Spleen (tissue), 11 donors: ENCODE results near the gene S100B. TPM values are rescaled to one million over a fixed set of nuclear protein-coding genes. Genes with fewer than 3 reads are reported as not detected.

ENCODE experiments used
- DNase-seq: peaks from one replicate; pipeline ENCODE4 v3.0.0-alpha.2; 2020
- H3K27ac ChIP-seq, 8 donors: fragments of 200-600 bp; sonication (generic) in 7 of 8; 1 replicate in 4 of 8; 2 replicates in 4 of 8; pipeline versions ENCODE4 v1.5.0 to v1.8.0; 2016 to 2021; ENCODE audit warnings: inconsistent platforms in 4 of 8, mild to moderate bottlenecking in 4 of 8, moderate library complexity in 1 of 8
- H3K27me3 ChIP-seq, 7 donors: fragments of 200-600 bp; sonication (generic) in 6 of 7; replicated peaks in 1 of 7; 1 replicate in 4 of 7; 2 replicates in 3 of 7; pipeline versions ENCODE4 v1.5.0 to v1.8.0; 2016 to 2021; ENCODE audit warnings: inconsistent platforms in 3 of 7, mild to moderate bottlenecking in 1 of 7
- H3K36me3 ChIP-seq, 6 donors: fragments of 200-600 bp; sonication (generic) in 5 of 6; 1 replicate in 4 of 6; 2 replicates in 2 of 6; pipeline versions ENCODE4 v1.5.0 to v1.8.0; 2016 to 2021; ENCODE audit warnings: inconsistent platforms in 2 of 6
- H3K4me1 ChIP-seq, 6 donors: fragments of 200-600 bp; sonication (generic) in 5 of 6; 1 replicate in 3 of 6; 2 replicates in 3 of 6; pipeline versions ENCODE4 v1.5.0 to v1.8.0; 2016 to 2021; ENCODE audit warnings: inconsistent platforms in 3 of 6
- H3K4me3 ChIP-seq, 8 donors: fragments of 200-600 bp; sonication (generic) in 7 of 8; 1 replicate in 4 of 8; 2 replicates in 4 of 8; pipeline versions ENCODE4 v1.5.0 to v1.8.0; 2016 to 2021; ENCODE audit warnings: inconsistent platforms in 4 of 8, mild to moderate bottlenecking in 4 of 8, moderate library complexity in 2 of 8
- H3K9me3 ChIP-seq, 8 donors: fragments of 200-600 bp; sonication (generic) in 7 of 8; 1 replicate in 4 of 8; 2 replicates in 4 of 8; pipeline versions ENCODE4 v1.5.0 to v1.8.0; 2016 to 2021; ENCODE audit warnings: inconsistent platforms in 4 of 8
- CTCF ChIP-seq, 11 experiments: fragments of 200-600 bp in 7 of 11; fragments of 450-650 bp in 4 of 11; sonication (generic) in 4 of 11; IDR thresholded peaks in 8 of 11; conservative IDR thresholded peaks in 3 of 11; 1 replicate in 7 of 11; 2 replicates in 4 of 11; pipeline versions ENCODE4 v1.4.0 to v1.8.0; 2016 to 2021; ENCODE audit warnings: antibody characterized with exemption in 11 of 11, inconsistent platforms in 4 of 11, mild to moderate bottlenecking in 1 of 11
- POLR2A ChIP-seq, 3 donors: fragments of 450-650 bp; IDR thresholded peaks; one replicate each; pipeline ENCODE4 v1.5.1; 2017; ENCODE audit warnings: antibody characterized with exemption in 3 of 3, mild to moderate bottlenecking in 1 of 3
- POLR2AphosphoS5 ChIP-seq, 3 donors: sonication (generic); formaldehyde crosslinking; IDR thresholded peaks; one replicate each; pipeline ENCODE4 v1.5.1; 2017; ENCODE audit warnings: antibody characterized with exemption in 3 of 3
- WGBS, 5 donors: extraction: QIAGEN DNeasy Blood & Tissue Kit in 3 of 5; methylation state at CpG; one replicate each; pipeline versions ENCODE4 v1.1.5 to v1.1.7; 2013 to 2018; 5-methylcytosine and 5-hydroxymethylcytosine counted together
- intact Hi-C: fragments of 100-400 bp; cut with DNase I; formaldehyde crosslinking; loops from one replicate; pipeline ENCODE4 v1.15.0; 2023; ENCODE audit warnings: low total_unique reads
- polyA plus RNA-seq, 3 donors: library from polyadenylated mRNA; stranded (reverse); fragments of 200-250 nt; gene quantifications; one replicate each; pipeline ENCODE4 v1.2.1, GENCODE V29; 2013
- total RNA-seq, 7 donors: library from RNA; depleted of rRNA in 3 of 7; stranded (reverse); fragments of >200 nt in 3 of 7; fragmentation: NEBNext Ultra II Directional in 4 of 7; extraction: Animal tissue kit (Norgen Biotek cat#: 25700) in 4 of 7; gene quantifications; one replicate each; pipeline versions ENCODE4 v1.1.0 to v1.2.1, GENCODE V29; 2016 to 2021
- donor health status: healthy with polysubstance abuse.
- donor health status: DM: no; HTN: no; CAD: no; lungs with moderate emphysema.
- donor health status: DM: no; HTN: no; CAD: no.
- donor health status: Bipolar disorder and iron deficiency.
- donor health status: healthy.
- donor health status: DM: no; HTN: no; CAD: no.
- donor health status: DM: yes; HTN: yes; CAD: no.

Gene S100B
- total and polyA plus RNA-seq, 10 donors = 9.7 to 46.0 (median 21.4) TPM

- no peak overlapping the region for H3K27ac ChIP-seq
- no peak for TF ChIP-seq POLR2A (IDR thresholded peaks at IDR 0.05)
- H3K4me1 ChIP-seq = peaks cover 0 to 38% (median 19%) of the 10 kb centered on the region in 6 donors
- DNase-seq = no peak
- H3K36me3 ChIP-seq = no peaks in the 10 kb centered on the region
- H3K9me3 ChIP-seq = peaks cover 0 to 23% (median 19%) of the 10 kb centered on the region in 8 donors
- WGBS, 5 donors = 84 to 100% (median 92%) methylated on average over 1 of the region's 1 CpG
- intact Hi-C loops = no loop called here
- peaks cover 0 to 6% (median 0%) of the 10 kb centered on the region in 7 donors for H3K27me3 ChIP-seq
- H3K4me3 ChIP-seq = no peak overlapping the region
Measured at GRCh38 chr21:46625759-46626158, 20.9 kb upstream of the S100B start.

GRCh38 chr21:46624050-46624449 lies 19.2 kb upstream of the S100B start:
- 86 to 94% (median 89%) methylated on average over 16 of the region's 16 CpGs for WGBS, 5 donors
- intact Hi-C loops = no loop called here
- TF ChIP-seq CTCF (IDR thresholded peaks at IDR 0.05 in 8 of 11, conservative IDR thresholded peaks at IDR 0.05 in 3 of 11) (no peak), POLR2A (IDR thresholded peaks at IDR 0.05) (no peak), POLR2AphosphoS5 (IDR thresholded peaks at IDR 0.05) (no peak)
- Histone ChIP-seq H3K4me1 (peaks cover 0 to 40% (median 19%) of the 10 kb centered on the region in 6 donors), H3K36me3 (no peaks in the 10 kb centered on the region), H3K9me3 (peaks cover 0 to 23% (median 19%) of the 10 kb centered on the region in 8 donors), H3K4me3 (no peak overlapping the region), H3K27me3 (peaks cover 0 to 6% (median 0%) of the 10 kb centered on the region in 7 donors), H3K27ac (no peak overlapping the region)
- no peak for DNase-seq

GRCh38 chr21:46622226-46622625 lies 17.3 kb upstream of the S100B start:
- Histone ChIP-seq H3K4me3 (peak overlapping the region in 1 of 8 donors; percentile 7), H3K27me3 (no peaks in the 10 kb centered on the region), H3K27ac (peak overlapping the region in 7 of 8 donors; percentile 12 to 81 (median 71)), H3K9me3 (peaks cover 0 to 23% (median 19%) of the 10 kb centered on the region in 8 donors), H3K4me1 (peaks cover 0 to 43% (median 19%) of the 10 kb centered on the region in 6 donors), H3K36me3 (no peaks in the 10 kb centered on the region)
- WGBS, 5 donors = 13 to 46% (median 27%) methylated on average over 4 of the region's 4 CpGs
- TF ChIP-seq POLR2A (IDR thresholded peaks at IDR 0.05) = no peak
- peak in 2 of 3 donors; percentile 19 to 51 for TF ChIP-seq POLR2AphosphoS5 (IDR thresholded peaks at IDR 0.05)
- DNase-seq = no peak
- intact Hi-C loops = no loop called here

- H3K27ac ChIP-seq = peak overlapping the region in 7 of 8 donors; percentile 12 to 81 (median 71)
Measured at GRCh38 chr21:46621457-46622182, 16.7 kb upstream of the S100B start.

More at GRCh38 chr21:46621457-46622182, 16.7 kb upstream of the S100B start:
- no peaks in the 10 kb centered on the region for H3K27me3 ChIP-seq
- TF ChIP-seq POLR2A (IDR thresholded peaks at IDR 0.05) = no peak
- TF ChIP-seq CTCF (IDR thresholded peaks at IDR 0.05 in 8 of 11, conservative IDR thresholded peaks at IDR 0.05 in 3 of 11) = no peak
- no peak for TF ChIP-seq POLR2AphosphoS5 (IDR thresholded peaks at IDR 0.05)
- WGBS, 5 donors = 69 to 78% (median 69%) methylated on average over 9 of the region's 9 CpGs
- no peak for DNase-seq
- H3K4me3 ChIP-seq = no peak overlapping the region
- H3K36me3 ChIP-seq = no peaks in the 10 kb centered on the region
- intact Hi-C loops = no loop called here
- peaks cover 0 to 19% (median 17%) of the 10 kb centered on the region in 8 donors for H3K9me3 ChIP-seq
- peaks cover 0 to 37% (median 19%) of the 10 kb centered on the region in 6 donors for H3K4me1 ChIP-seq
